AG09319 (cell line): ENCODE data around the gene LTO1.

Experiments
- DNase-seq: peaks from one replicate; pipeline ENCODE4 v3.0.0-alpha.2; 2010; ENCODE audit warnings: low read depth; ENCODE audit errors: extremely low read depth
- CTCF ChIP-seq: IDR thresholded peaks from 2 replicates; pipeline ENCODE4 v1.5.1; 2011; ENCODE audit warnings: low read depth, mild to moderate bottlenecking, inconsistent platforms, low read length, moderate library complexity

The LTO1 gene

GRCh38 chr11:69642549-69642912 lies 32.6 kb downstream of the LTO1 start:
- no peak for TF ChIP-seq CTCF
- DNase-seq: no peak

- no peak for TF ChIP-seq CTCF
- DNase-seq: no peak
Measured at GRCh38 chr11:69641681-69642548, 33.2 kb downstream of the LTO1 start.

- DNase-seq: peak; percentile 77
- TF ChIP-seq CTCF: peak; percentile 27
Measured at GRCh38 chr11:69640995-69641581, 34.1 kb downstream of the LTO1 start, which contains the start of gene CCND1. Gene CCND1 (plus strand): TSS chr11:69641156. CDS start chr11:69641314, 158 bp downstream.

- no peak for TF ChIP-seq CTCF
- DNase-seq: no peak
Measured at GRCh38 chr11:69640260-69640994, 34.7 kb downstream of the LTO1 start.

GRCh38 chr11:69639831-69640230 lies 35.3 kb downstream of the LTO1 start:
- no peak for DNase-seq
- no peak for TF ChIP-seq CTCF

- no peak for TF ChIP-seq CTCF
- peak; percentile 91 for DNase-seq
Measured at GRCh38 chr11:69638941-69639681, 36.0 kb downstream of the LTO1 start.
